GM21576 (cell line): ENCODE results near the gene MAP3K14.
"Not testable (repeated sequence)": the region's sequence is repeated elsewhere in the genome, so short reads cannot be mapped to it uniquely, and the experiment has no call there.

Experiments used
- ATAC-seq: cut with Tn5 transposase; IDR thresholded peaks from one replicate; pipeline ENCODE4 v1.9.1; 2021; ENCODE audit warnings: mild to moderate bottlenecking, moderate library complexity; ENCODE audit not compliant: unreplicated experiment

Gene MAP3K14

DNA sequence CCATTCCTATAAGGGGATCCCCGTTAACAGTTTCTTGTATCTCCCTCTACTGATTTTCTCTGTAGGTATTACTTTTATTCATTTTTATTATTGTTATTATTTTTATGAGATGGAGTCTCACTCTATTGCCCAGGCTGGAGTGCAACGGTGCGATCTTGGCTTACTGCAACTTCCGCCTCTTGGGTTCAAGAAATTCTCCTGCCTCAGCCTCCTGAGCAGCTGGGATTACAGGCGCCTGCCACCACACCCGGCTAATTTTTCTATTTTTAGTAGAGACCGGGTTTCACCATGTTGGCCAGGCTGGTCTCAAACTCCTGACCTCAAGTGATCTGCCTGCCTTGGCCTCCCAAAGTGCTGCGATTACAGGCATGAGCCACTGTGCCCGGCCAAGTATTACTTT, 14.6 kb downstream of the MAP3K14 start:
- not testable (repeated sequence) for ATAC-seq

- ATAC-seq, result no peak
Measured at GRCh38 chr17:45301674-45302073, 15.1 kb downstream of the MAP3K14 start.

GRCh38 chr17:45300060-45300751, 16.6 kb downstream of the MAP3K14 start:
- no peak for ATAC-seq

DNA sequence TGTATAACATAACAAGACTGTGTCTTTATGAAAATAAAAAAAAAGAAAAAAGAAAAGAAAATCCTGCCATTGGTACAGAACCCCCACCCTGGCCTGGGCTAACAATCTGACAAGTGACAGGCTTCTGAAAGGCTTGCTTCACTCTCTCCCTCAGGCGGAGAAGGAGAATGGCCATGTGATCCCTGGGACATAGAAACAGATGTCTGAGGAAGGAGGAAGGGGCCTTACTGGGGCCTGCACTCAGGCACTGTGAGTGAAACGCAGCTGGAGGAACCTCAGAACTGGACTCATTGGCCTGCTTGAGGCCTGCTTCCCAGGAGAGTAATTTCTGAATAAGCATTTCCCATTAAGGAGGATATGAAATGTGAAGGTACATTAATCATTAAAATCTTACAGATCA, 17.5 kb downstream of the MAP3K14 start:
- no peak for ATAC-seq

DNA sequence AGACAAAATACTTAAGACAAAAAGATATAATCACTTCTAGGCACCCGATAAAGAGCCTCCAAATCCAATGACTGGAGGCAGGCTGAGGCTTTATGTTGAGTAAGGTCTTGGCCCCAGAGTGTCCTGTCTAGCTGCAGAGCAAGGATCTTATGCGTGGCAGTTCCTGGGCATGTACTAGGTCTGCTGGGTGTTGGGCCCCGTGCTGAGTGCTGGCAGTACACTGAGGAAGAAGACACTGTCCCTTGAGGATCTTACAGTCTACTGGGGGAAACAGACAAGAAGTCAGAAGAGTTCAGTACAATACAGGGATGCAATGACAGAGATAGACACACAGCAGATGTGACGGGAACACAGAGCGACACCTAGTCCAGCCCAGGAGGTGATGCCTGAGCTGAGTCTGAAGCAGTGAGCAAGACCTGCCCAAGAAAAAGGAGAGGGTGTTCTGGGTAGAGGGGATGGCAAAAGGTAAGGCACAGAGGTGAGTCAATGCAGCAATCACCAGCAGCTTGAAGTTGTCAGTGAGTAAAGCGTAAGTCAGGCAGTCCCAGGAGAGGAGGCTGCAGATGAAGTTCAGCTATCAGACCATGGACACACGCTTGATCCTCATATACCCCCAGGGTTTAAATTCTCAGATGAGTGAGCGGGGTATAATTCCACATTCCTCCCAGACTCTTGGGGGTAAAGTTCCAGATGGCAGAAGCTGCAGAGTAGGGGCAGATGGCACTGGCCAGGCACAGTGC, 18.1 kb downstream of the MAP3K14 start:
- no peak for ATAC-seq

DNA sequence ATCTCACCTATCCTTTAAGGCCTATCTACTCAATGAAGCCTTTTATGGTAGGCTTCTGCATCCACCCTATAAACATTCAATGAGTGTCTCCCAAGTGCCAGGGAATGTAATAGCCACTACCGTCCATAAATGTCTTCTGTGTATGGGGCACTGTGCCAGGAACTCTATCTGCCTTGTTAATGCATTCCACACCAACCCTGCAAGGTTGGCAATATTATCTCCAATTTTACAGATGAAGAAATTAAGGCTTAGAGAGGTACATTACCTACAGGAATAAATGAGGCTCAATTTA, 20.0 kb downstream of the MAP3K14 start:
- no peak for ATAC-seq

- peak; percentile 42 for ATAC-seq
Measured at GRCh38 chr17:45296003-45296832, 20.6 kb downstream of the MAP3K14 start.

GRCh38 chr17:45294506-45294905, 22.3 kb downstream of the MAP3K14 start:
- no peak for ATAC-seq

DNA sequence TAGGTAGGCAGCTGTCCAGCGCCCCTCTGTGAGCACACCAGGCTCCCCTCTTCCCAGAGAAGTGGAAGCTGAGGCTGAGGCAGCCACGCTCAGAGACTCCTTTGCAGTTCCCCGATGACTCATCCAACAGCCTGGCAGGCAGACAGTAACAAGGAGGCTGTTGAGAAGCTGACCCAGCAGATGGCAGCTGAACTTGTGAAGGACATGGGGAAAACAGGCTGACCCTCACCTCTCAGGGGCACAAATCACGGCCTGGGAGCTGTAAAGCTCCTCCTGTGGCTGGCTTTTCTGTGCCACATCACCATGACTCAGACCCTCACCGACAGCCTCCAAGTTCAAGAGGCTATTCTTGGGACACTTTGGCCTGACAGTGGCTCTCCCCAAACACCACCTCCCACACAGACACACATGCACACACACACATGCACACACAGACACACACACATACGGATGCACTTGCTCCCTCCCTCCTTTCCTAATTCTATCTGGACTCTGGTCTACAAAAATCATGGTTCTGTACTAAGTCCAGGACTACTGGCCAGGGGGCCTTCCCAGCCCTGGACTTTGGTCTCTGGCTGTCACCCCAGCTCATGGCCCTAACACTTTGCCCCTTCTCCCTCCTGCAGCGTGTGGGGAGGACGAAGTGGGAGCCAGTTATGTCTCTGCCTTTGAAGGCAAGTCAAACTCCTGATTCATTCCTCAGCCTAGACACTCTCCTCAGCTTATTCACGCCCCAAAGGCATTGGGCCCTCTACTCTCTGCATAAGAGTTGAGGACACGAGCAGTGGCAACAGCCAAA, 23.2 kb downstream of the MAP3K14 start:
- ATAC-seq, result no peak

DNA sequence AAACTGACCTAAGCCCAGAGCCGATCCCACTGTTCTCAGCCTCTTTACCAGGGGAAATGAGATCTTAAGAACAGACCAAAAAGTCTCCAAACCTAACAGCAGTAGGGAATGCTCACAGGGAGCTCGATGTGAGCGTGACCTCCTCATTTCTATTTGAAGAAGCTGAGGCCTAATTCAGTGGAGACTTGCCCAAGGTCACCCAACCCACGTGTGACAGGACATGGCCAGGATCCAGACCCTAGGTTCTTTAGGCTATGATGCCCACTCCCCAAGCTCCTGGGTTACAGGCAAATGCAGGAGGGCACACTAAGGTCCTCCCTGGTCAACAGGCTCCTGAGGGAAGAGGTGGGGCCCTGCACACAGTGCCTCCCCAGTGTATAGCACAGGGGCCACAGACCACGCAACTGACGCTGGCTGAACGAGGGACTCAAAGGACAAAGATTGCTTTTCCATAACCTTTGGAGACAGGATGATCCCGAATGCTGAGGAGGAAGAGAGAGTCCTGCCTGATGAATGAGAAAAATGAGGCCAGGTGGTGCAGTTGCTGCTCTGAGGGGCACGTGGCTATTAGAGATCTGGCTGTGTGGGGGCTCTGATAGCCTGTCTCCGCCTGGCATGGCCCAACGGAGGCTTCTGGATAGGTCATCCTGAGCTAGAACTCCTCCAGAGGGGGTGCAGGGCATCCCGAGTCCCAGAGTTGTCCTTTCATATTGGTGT, 24.0 kb downstream of the MAP3K14 start:
- ATAC-seq, result no peak

GRCh38 chr17:45291171-45291805, 25.5 kb downstream of the MAP3K14 start:
- ATAC-seq, result no peak

GRCh38 chr17:45290269-45290765, 26.5 kb downstream of the MAP3K14 start:
- no peak for ATAC-seq

DNA sequence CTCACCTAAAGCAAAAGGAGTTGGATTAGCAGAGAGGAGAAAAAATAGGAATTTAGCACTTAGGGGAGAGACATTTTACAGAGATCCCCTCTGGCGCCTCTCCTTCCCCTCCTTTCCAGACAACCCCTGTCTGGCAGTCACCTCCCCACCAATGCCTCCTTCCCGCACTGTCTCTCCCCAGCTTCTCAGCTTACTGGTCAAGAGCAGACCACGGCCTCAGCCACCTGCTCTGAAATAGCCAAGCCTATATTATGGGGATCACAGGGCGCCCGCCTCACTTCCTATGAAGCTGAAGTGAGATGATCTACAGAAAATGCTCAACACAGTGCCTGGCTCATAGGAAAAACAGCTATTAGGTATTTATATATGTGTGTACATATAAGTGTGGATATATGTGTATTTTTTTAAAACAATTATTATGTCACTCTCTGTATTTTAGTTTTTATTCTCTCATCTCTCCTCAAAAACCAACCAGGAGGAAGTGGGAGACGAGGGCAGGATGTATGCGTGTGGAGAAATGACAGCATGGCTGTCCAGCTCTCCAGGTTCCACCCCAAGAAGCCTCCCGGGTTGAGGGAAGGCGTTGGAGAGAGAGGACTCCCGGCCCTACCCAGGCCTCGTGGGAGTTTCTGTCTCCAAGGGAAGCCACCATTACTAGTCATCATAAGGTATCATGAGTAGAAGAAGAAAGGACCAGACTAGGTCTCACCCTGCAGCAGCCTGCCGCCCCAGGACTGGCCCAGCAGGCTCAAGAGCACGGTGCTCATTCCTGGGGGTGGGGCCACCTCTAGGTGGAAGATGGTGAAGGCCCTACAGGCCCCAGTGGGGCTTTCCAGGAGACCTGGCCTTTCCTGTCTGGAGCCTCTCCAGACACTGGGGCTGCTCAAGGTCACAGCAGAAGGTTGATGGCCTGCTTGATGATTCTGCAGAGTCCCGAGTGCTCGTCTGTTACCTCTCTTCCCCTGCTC, 27.2 kb downstream of the MAP3K14 start:
- ATAC-seq, result no peak

- no peak for ATAC-seq
Measured at GRCh38 chr17:45288825-45289224, 28.0 kb downstream of the MAP3K14 start.

DNA sequence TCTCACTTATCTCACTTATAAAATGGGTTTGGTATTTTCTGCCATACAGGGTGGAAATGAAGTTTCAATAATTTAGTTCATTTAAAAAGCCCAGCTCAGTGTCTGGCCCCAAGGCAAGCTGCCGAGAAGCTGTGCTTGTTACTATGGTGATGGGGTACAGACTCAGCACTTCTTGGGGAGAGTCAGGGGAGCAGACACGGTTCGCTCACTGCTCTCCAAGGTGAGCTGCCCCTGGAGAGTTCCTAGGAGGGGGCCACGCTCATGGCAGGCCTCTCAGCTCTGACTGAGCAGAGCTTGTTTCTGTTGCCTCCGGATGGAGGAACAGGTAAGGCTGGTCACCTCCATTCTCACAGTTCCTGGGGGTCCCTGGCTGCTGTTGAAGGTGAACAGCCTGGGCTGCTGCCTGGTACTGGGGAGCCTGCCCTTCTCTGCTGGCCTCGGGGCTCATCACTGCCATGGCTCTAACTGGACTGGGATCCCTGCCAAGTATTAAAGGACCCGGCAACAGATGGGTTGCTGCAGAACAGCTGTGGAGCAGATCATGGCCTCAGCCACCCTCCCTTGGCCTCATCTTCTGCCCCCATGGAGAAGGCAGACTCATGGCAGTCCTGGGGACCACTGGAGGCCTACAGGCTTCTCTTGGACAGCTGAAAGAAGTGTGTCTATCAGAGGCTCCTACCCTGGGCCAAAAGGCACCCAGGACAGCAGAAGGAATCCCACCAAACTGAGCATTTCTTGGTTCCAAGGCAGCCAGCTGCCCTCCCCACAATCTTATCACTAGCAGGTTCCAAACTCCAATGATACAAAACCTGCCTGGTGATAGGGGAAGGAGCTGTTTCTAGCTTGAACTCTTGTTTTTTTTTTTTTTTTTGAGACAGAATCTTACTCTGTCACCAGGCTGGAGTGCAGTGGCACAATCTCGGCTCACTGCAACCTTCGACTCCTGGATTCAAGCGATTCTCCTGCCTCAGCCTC, 29.0 kb downstream of the MAP3K14 start:
- no peak for ATAC-seq

GRCh38 chr17:45286286-45286685, 30.5 kb downstream of the MAP3K14 start:
- ATAC-seq, result no peak
